Adrenal gland (tissue), 12 donors: ENCODE measurements around the gene HDAC4. TPM values are rescaled to one million over a fixed set of nuclear protein-coding genes. Genes with fewer than 3 reads are reported as not detected.

Experiments used
- DNase-seq, 7 donors: peaks; one replicate each; pipeline ENCODE4 v3.0.0-alpha.2; 2019 to 2020
- H3K27ac ChIP-seq, 5 donors: fragments of 200-600 bp; sonication (generic) in 4 of 5; 1 replicate in 3 of 5; 2 replicates in 2 of 5; pipeline versions ENCODE4 v1.5.1 to v1.8.0; 2016 to 2020; ENCODE audit warnings: mild to moderate bottlenecking in 1 of 5
- H3K27me3 ChIP-seq: fragments of 200-600 bp; 2 replicates; pipeline ENCODE4 v1.8.0; 2021
- H3K36me3 ChIP-seq, 2 donors: fragments of 200-600 bp; replicated peaks in 1 of 2; 1 replicate in 1 of 2; 2 replicates in 1 of 2; pipeline versions ENCODE4 v1.5.1 to v1.8.0; 2018 to 2022
- H3K4me1 ChIP-seq, 2 donors: fragments of 200-600 bp; replicated peaks in 1 of 2; 1 replicate in 1 of 2; 2 replicates in 1 of 2; pipeline versions ENCODE4 v1.5.1 to v1.8.0; 2018 to 2021
- H3K4me3 ChIP-seq, 4 donors: fragments of 200-600 bp; sonication (generic) in 3 of 4; one replicate each; pipeline ENCODE4 v1.5.1; 2016 to 2018
- H3K9me3 ChIP-seq, 3 donors: fragments of 200-600 bp; sonication (generic) in 1 of 3; replicated peaks in 1 of 3; 1 replicate in 2 of 3; 2 replicates in 1 of 3; pipeline versions ENCODE4 v1.5.1 to v1.8.0; 2016 to 2021
- POLR2A ChIP-seq, 2 donors: fragments of 450-650 bp; IDR thresholded peaks; one replicate each; pipeline ENCODE4 v1.6.1; 2017; ENCODE audit warnings: antibody characterized with exemption in 2 of 2, mild to moderate bottlenecking in 2 of 2, moderate library complexity in 1 of 2
- WGBS, 4 donors: extraction: QIAGEN DNeasy Blood & Tissue Kit in 2 of 4; methylation state at CpG; one replicate each; pipeline versions ENCODE4 v1.1.5 to v1.1.7; 2013 to 2017; 5-methylcytosine and 5-hydroxymethylcytosine counted together
- intact Hi-C, 2 donors: fragments of 100-400 bp; cut with DNase I; formaldehyde crosslinking; loops; one replicate each; pipeline versions ENCODE4 v1.14.1 to v1.15.0; 2022 to 2023
- polyA plus RNA-seq, 3 donors: library from polyadenylated mRNA; stranded (reverse); fragments of 200-250 nt in 2 of 3; fragments of 350-450 nt in 1 of 3; fragmentation: Illumina TruSeq in 1 of 3; extraction: RNeasy Lipid Tissue Mini Kit (QIAGEN cat#74804) in 1 of 3; gene quantifications; one replicate each; pipeline ENCODE4 v1.2.3, GENCODE V29; 2013 to 2014
- total RNA-seq, 9 donors: library from RNA; depleted of rRNA in 4 of 9; stranded (reverse); fragments of >200 nt in 4 of 9; fragments of 120-200 nt in 1 of 9; fragmentation: NEBNext Ultra II Directional in 1 of 9; extraction: Animal tissue kit (Norgen Biotek cat#: 25700) in 1 of 9; gene quantifications; one replicate each; pipeline versions ENCODE4 v1.1.0 to v1.2.4, GENCODE V29; 2013 to 2023
- TF ChIP-seq, protein P1 (sequence below), 6 experiments: fragments of 450-650 bp in 4 of 6; fragments of 200-600 bp in 2 of 6; sonication (generic) in 1 of 6; IDR thresholded peaks; 1 replicate in 5 of 6; 2 replicates in 1 of 6; pipeline versions ENCODE4 v1.5.1 to v1.8.0; 2016 to 2021; ENCODE audit warnings: antibody characterized with exemption in 6 of 6, mild to moderate bottlenecking in 2 of 6, moderate library complexity in 1 of 6
- donor health status: healthy with polysubstance abuse.
- donor health status: Bipolar disorder and iron deficiency.
- donor health status: DM: yes; HTN: yes; CAD: no.
- donor health status: DM: no; HTN: no; CAD: no.
- donor health status: DM: no; HTN: no; CAD: no.
- donor health status: DM: yes; HTN: yes; CAD: no.

The HDAC4 gene
- total and polyA plus RNA-seq, 12 donors = 8.3 to 88.9 (median 28.7) TPM

DNA sequence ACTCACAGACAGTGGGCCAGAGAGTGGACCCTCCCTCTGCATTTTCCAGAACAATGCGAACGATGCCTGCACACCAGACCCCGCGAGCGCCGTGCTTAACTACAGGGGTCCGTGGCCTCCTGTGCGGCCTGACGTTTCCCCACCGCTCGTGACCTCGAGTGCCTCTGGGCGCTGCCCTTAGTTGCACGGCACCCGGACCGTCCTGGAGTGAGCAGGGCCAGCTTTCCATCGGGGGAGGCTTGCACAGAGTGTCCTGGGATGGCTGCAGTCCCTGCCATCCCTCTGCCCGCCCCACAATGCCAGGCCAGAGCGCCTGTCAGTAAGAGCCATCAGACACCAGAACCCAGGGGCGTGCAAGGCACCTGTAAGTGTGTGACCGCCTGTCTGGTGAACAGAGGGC is 335.9 kb downstream of the HDAC4 start:
- Histone ChIP-seq H3K27ac (no peak overlapping the region), H3K27me3 (no peaks in the 10 kb centered on the region), H3K4me3 (no peak overlapping the region), H3K9me3 (no peaks in the 10 kb centered on the region), H3K4me1 (peaks cover 0 to 12% of the 10 kb centered on the region in 2 donors), H3K36me3 (peaks cover 0 to 38% of the 10 kb centered on the region in 2 donors)
- WGBS, 4 donors = 94 to 96% (median 95%) methylated on average over 4 to 21 of the region's 21 CpGs
- intact Hi-C loops = no loop called here
- no peak for DNase-seq
- TF ChIP-seq, protein P1, sequence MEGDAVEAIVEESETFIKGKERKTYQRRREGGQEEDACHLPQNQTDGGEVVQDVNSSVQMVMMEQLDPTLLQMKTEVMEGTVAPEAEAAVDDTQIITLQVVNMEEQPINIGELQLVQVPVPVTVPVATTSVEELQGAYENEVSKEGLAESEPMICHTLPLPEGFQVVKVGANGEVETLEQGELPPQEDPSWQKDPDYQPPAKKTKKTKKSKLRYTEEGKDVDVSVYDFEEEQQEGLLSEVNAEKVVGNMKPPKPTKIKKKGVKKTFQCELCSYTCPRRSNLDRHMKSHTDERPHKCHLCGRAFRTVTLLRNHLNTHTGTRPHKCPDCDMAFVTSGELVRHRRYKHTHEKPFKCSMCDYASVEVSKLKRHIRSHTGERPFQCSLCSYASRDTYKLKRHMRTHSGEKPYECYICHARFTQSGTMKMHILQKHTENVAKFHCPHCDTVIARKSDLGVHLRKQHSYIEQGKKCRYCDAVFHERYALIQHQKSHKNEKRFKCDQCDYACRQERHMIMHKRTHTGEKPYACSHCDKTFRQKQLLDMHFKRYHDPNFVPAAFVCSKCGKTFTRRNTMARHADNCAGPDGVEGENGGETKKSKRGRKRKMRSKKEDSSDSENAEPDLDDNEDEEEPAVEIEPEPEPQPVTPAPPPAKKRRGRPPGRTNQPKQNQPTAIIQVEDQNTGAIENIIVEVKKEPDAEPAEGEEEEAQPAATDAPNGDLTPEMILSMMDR (IDR thresholded peaks at IDR 0.05) = no peak
- TF ChIP-seq POLR2A (IDR thresholded peaks at IDR 0.05) = no peak

DNA sequence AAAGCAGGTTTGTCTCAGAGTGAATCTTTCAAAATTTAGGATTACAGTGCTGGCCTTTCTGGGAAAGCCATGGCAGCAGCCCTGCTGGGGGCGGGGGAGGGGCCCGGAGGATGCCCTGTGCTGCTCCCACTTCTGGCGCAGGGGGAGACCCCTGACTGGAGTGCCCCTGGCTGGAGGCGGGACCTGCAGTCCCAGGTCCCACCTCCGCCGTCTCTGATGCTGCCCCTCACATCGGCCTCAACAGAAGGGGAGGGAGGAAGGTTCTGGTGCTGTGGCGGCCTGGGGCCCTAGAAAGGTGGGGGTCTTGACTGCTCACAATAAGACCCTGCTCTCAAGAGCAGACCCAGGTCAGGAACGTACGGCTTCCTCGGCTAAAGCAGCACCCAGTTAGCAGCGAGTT is 336.6 kb downstream of the HDAC4 start:
- TF ChIP-seq POLR2A (IDR thresholded peaks at IDR 0.05) = no peak
- TF ChIP-seq, protein P1 (IDR thresholded peaks at IDR 0.05) = no peak
- DNase-seq = no peak
- no peak overlapping the region for H3K27ac ChIP-seq
- no peak overlapping the region for H3K4me3 ChIP-seq
- no peaks in the 10 kb centered on the region for H3K9me3 ChIP-seq
- H3K4me1 ChIP-seq = peaks cover 0 to 16% of the 10 kb centered on the region in 2 donors
- 89 to 95% (median 92%) methylated on average over 7 to 12 of the region's 12 CpGs for WGBS, 4 donors
- intact Hi-C loops = no loop called here
- H3K36me3 ChIP-seq = peaks cover 0 to 38% of the 10 kb centered on the region in 2 donors
- no peaks in the 10 kb centered on the region for H3K27me3 ChIP-seq

DNA sequence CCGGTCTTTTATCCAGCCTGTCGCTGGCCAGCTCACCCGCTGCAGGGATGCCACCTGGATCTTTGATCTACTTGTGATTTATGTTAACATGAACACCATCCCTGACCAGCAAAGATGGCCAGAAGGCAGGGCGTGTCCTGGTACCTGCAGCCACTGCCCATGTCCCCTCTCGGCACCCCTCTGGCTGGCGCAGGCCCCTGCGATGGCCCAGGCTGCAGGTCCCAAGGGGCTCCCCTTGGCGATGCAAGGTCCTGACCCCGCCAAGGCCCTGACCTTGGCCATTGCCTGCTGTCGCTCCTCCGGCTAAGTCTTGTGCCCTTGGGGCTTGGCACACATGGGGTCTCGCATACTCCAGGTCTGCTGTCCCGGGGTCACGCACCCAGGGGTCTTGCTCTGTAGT is 338.1 kb downstream of the HDAC4 start:
- TF ChIP-seq, protein P1 (IDR thresholded peaks at IDR 0.05) = no peak
- TF ChIP-seq POLR2A (IDR thresholded peaks at IDR 0.05) = no peak
- H3K4me3 ChIP-seq = no peak overlapping the region
- no peak for DNase-seq
- peaks cover 0 to 16% of the 10 kb centered on the region in 2 donors for H3K4me1 ChIP-seq
- no peaks in the 10 kb centered on the region for H3K9me3 ChIP-seq
- intact Hi-C loops = no loop called here
- peak overlapping the region in 2 of 5 donors; percentile 3 to 21 for H3K27ac ChIP-seq
- 59 to 76% (median 67%) methylated on average over 8 to 14 of the region's 14 CpGs for WGBS, 4 donors
- H3K27me3 ChIP-seq = no peaks in the 10 kb centered on the region
- H3K36me3 ChIP-seq = peaks cover 0 to 33% of the 10 kb centered on the region in 2 donors

DNA sequence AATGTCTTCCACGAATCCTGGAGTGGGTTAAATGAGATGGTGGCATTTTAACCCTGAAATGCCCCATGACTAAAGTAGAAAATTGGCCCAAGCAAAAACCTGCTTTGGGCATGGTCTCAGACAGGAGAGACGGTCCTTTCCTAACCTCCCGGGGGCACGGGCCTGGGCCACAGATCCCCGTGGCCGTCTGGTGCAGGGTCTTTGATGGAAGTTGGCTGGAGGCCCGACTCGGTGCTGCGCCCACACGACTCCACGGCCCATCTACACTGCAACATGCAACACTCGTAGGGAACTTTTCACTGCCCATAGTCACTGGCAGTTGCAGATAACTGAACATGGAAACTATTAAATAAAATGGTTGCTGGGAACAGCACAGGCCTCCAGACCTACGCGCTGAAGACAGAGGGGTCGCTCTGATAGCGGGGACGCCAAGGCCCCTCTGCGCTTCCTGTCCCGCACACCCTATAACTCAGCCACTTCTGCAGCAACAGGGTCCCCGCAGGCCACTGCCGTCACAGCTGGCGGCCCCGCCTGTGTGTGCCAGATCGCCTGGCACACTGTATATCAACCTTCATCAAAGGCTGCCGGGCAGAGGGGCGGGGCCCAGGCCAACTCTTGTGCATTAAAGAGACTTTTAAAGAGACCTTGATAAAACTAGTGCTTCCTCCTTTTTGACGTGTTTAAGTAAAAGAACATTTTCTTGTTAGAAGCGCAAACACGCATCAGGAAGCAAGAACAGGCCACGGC is 338.8 kb downstream of the HDAC4 start:
- Histone ChIP-seq H3K27me3 (no peaks in the 10 kb centered on the region), H3K9me3 (no peaks in the 10 kb centered on the region), H3K4me3 (no peak overlapping the region), H3K4me1 (peaks cover 0 to 16% of the 10 kb centered on the region in 2 donors), H3K27ac (peak overlapping the region in 3 of 5 donors; percentile 18 to 34 (median 26)), H3K36me3 (peaks cover 0 to 25% of the 10 kb centered on the region in 2 donors)
- peak; percentile 42 to 82 (median 62) for DNase-seq
- WGBS, 4 donors = 57 to 67% (median 63%) methylated on average over 23 to 30 of the region's 30 CpGs
- intact Hi-C loops = no loop called here
- TF ChIP-seq, protein P1 (IDR thresholded peaks at IDR 0.05) = no peak
- no peak for TF ChIP-seq POLR2A (IDR thresholded peaks at IDR 0.05)
